NCI-H146 treated with DMSO at 0.1 percent for 48 hours (cell line): Measurements from ENCODE around the gene PHKG2.
A peak's percentile ranks its signal among the peaks of the same experiment; 100 is the strongest.

Source experiments
- DNase-seq: peaks from one replicate; lab custom pipeline; 2025; ENCODE audit not compliant: unreplicated experiment; lab: John Stamatoyannopoulos, UW

Gene PHKG2

DNA sequence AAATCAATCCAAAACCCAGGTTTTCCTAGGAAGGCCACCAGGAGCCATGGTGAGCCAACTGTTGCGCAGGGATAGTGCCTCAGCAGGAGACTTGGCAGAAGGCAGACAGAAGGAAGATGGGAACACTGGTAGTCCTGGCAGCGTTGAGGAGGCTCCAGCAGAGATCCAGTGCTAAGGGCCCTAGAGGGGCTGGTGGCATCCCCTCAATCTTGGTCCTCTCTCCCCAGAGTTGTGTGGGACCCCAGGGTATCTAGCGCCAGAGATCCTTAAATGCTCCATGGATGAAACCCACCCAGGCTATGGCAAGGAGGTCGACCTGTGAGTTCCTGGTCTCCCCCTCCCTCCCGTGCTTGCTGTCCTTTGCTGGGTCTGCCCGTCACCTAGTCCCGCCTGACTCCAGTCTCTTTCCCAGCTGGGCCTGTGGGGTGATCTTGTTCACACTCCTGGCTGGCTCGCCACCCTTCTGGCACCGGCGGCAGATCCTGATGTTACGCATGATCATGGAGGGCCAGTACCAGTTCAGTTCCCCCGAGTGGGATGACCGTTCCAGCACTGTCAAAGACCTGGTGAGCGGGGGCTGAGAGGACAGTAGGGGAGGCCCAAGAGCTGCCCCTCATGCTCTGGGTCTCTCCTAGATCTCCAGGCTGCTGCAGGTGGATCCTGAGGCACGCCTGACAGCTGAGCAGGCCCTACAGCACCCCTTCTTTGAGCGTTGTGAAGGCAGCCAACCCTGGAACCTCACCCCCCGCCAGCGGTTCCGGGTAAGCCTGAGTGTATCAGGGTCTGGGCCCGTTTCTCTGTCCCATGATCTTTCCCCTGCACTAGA, 7.9 kb downstream of the PHKG2 start:
- no peak for DNase-seq

DNA sequence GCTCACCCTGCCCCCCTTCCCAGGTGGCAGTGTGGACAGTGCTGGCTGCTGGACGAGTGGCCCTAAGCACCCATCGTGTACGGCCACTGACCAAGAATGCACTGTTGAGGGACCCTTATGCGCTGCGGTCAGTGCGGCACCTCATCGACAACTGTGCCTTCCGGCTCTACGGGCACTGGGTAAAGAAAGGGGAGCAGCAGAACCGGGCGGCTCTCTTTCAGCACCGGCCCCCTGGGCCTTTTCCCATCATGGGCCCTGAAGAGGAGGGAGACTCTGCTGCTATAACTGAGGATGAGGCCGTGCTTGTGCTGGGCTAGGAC, 8.5 kb downstream of the PHKG2 start:
- no peak for DNase-seq

DNA sequence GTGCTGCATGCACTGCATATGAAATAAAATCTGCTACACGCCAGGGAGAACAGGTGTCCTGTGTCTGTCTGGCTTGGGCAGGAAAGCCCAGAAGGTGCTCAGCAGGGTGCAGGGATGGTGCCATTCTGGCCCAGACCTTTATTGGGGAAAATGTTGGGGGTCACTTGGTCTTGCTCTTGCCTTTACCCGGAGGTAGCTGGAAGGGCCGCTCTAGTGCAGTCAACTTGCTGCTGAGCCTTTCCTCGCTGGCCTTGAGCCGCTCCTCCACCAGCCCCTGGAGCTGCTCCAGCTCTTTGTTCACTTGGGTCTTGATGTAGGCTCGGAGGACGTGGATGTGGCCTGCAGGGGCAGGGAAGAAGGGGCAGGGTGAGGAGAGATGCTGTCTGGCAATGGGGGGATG, 9.1 kb downstream of the PHKG2 start:
- DNase-seq = no peak

DNA sequence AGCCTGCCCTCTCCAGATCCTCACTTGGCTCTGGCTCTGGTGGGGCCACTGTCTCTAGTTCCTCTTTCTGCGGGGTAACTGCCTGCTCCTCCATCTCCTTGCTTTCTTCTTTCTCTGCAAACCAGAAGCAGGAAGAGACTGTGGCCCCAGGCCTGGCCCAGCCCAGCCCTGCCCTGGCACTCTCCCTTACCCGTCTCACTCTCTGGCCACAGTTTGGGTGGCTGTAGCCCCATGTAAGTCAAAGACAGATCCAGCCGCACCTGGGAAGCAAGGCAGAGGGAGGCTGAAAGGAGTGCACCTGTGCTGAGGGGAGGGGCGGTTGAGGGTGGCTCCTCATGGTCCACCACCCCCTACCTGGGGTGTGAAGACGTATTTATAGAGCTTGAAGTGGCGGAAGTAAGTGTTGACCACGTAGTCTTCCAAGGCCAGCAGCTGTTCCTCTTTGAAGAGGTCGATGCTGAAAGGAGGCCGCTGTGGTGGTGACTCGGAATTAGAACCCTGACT, 10.8 kb downstream of the PHKG2 start:
- no peak for DNase-seq

DNA sequence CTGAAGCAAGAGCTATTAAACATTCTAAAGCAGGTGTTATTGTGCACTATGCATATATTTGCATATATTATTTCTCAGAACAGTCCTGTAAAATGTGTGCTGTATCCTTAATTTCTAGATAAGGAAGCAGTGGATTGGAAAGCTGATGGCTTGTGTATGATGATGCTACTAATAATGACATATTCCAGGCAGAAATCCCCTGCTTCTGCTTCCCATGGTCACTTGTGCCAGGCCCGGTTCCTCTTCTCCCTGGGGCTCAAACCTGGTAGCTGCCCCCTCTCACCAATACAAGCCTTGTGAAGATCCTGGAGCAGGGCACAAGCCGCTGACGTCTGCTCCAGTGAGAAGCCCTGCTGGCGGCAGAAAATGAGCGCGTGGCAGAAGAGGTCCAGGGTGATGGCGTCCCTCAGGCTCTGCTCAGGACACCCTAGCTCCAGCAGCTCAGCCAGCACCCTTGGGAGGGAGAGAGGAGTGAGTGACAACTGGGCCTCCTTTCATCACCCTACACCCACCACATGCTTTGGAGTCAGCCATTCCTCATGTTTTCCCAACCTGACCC, 11.9 kb downstream of the PHKG2 start:
- DNase-seq = no peak

DNA sequence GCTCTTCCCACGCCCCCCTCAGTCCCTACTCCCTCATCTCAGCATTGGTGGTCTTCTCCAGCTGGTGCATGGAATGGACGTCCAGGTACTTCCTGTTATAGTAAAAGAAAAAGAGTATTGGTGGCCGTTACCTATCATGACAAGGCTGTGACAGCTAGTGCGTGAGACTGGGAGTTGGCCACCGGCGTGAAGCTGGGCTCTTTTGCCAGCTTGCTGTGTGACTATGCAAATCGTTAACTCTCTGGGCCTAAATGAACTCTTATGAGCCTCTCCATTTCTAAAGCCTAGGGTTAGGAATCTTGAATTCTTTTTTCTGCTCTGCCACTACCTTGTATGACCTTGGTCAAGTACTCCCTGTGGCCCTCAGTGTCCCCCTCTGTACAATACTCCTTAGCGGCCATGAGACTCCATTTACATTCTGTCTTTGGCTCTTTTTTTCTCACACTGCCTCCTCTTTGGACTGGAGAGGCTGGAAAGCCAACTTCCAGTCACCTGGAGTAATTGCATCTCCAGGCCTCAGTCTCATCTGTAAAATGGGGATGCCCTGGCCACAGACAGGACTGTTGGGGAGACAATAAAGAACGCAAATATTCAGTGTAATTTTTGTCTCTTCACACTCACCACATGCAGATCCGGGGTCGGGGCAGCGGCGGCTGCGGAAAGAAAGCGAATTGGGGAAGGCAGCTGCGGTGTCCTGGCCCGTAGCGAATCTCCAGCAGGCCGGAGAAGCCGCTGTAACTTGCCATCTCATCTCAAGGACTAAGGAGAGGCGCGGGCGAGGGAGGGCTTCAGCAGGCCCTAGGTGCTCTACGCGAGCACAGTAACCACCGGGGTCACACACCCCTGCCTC, 12.6 kb downstream of the PHKG2 start:
- DNase-seq = no peak

DNA sequence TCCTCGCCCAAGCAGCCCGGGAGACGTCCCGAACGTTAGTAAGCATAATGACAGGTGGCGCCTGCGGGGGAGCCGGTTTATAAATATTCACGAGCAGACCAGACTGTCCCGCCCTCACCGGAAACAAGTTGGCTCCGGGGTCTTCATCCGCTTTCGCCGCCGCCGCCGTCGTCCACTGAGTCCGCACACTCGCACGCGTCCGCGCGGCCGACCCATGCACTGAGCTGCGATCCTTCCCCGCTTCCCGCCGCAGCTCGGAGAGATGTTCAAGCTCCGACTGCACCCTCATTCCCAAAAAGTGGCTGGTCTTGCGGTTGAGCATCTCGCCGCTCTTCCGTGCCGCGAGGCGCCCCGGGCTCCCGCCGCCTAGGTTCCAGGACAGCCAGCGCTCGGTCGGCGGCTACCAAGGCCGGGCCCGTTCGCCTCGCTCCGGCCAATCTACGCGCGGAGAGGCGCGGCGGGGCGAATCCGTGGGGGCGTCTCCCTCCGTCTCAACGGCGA, 13.3 kb downstream of the PHKG2 start:
- peak; percentile 54 for DNase-seq

DNA sequence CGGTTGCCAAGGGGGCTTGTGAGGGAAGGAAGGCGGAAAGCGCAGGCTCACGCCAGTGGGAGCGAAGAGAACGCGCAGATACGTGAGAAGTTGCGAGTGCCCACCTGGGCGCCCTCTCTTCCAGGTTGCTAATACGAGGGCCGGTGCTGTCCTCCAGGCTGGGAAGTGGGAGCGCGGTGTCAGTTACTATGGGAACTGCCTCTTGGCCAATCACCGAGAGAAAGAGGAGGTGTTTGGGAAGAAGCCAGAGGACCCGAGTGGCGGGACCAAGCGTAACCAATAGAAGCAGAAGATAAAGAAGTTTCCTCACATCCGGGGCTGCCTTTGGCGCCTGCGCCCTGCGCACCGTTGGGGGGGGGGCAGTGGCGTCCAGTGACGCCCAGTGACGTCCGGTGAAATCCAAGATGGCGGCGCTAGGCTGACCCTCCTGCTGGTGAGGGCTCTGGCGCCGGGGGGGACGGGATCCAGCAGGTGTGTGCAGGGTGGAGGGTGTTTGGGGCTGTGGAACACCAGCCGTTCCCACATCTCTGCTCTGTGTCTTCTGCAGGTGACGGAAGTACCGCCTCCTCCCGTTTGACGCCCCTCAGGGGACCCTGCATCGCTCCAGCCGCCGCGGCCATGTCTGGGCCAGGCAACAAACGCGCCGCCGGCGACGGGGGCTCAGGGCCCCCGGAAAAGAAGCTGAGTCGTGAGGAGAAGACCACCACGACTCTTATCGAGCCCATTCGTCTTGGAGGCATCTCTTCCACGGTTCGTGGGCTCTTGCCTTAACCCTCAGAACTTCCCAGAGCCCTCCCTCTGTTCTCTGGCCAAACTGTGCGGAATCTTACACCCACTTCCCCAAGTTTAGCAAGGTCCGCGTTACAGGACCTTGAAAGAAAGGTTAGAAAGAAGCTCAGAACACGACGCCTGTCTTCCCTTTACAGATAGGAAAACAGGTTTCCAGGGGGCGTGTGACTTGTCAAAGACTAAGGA, 14.0 kb downstream of the PHKG2 start, which contains the start of the genes CFAP119 and RNF40:
CFAP119 (minus strand) TSS at position 135 of the 975 bp plus-strand sequence. CDS start 314 bp downstream, outside the sequence.
RNF40 (plus strand) TSS at position 395 of the 975 bp plus-strand sequence; CDS start at position 619, 224 bp downstream.
- peak; percentile 98 for DNase-seq

DNA sequence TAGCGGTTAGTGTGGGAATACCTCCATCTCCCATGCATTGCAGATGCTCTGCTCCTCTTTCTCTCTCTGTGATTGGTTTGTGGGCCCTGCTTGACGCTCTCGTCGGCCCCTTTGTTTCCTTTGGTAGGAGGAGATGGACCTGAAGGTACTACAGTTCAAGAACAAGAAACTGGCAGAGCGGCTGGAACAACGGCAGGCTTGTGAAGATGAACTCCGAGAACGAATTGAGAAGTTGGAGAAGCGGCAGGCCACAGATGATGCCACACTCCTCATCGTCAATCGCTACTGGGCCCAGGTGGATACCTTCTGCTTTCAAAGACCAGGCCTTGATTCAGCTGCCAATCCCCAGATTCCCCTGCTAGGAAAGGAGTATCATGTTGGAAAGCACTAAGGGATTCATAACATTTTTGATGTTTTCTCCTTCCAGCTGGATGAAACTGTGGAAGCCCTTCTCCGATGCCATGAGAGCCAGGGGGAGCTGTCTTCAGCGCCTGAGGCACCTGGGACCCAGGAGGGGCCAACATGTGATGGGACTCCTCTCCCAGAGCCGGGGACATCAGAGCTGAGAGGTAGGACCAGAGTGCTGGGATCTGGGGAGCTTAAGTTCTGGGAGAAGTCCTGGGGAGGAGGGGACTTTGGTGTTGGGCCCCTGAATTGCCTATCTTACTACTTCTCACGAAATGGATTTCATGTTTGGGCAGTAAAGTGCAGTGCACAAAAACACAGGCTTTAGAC, 14.9 kb downstream of the PHKG2 start:
- DNase-seq = no peak

DNA sequence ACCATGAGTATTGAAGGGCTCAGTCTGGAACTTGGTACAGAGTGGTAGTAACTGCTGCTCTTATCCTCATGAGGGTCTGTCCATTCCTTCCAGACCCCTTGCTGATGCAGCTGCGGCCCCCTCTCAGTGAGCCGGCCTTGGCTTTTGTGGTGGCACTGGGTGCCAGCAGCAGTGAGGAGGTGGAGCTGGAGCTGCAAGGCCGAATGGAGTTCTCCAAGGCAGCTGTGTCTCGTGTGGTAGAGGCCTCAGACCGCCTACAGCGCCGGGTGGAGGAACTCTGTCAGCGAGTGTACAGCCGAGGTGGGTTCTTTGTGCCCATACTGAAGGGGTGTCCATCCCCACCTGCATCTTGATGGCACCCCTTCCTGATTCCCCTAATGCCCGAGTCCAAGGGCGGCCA, 15.9 kb downstream of the PHKG2 start:
- no peak for DNase-seq

DNA sequence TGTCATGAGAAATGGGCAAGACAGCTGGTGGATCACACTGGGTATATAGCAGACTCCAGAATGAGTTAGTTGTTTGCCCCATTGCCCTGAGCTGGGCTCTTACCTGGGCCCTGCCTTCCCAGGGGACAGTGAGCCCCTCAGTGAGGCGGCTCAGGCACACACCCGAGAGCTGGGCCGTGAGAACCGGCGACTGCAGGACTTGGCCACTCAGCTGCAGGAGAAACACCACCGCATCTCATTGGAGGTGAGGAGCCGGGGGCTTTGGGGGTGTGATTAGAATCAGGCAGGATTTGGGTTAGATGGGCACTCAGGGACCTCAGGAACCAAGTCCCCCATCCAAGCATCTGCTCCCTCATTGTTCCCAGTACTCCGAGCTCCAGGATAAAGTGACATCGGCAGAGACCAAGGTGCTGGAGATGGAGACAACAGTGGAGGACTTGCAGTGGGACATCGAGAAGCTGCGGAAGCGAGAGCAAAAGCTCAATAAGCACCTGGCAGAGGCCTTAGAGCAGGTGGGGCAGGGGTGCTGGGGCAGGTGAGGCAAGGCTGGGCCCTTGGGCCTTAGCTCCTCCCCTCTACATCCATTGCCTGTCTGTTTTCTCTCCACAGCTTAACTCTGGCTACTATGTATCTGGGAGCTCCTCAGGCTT, 16.7 kb downstream of the PHKG2 start:
- no peak for DNase-seq

DNA sequence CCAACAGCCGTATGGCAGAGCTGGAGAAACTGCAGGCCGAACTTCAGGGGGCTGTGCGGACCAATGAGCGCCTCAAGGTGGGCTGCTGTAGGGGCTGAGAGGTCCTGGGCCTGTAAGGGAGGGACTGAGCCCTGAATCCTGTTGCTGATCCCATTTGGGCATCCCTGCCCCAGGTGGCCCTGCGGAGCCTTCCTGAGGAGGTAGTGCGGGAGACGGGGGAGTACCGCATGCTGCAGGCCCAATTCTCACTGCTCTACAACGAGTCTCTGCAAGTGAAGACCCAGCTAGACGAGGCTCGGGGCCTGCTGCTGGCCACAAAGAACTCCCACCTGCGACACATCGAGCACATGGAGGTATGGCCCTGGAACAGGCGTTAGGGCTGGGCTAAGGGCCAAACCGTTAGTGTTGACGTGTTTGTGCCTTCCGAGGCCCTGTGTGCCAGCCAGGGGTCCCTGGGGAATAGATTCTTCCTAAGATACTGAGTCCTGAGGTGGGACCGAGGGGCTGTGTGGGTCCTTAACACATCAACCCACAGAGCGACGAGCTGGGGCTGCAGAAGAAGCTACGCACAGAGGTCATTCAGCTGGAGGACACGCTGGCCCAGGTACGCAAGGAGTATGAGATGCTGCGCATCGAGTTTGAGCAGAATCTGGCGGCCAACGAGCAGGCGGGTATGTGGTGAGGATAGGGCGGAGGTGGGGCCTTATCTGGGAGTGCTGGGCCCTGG, 18.1 kb downstream of the PHKG2 start:
- DNase-seq = no peak

DNA sequence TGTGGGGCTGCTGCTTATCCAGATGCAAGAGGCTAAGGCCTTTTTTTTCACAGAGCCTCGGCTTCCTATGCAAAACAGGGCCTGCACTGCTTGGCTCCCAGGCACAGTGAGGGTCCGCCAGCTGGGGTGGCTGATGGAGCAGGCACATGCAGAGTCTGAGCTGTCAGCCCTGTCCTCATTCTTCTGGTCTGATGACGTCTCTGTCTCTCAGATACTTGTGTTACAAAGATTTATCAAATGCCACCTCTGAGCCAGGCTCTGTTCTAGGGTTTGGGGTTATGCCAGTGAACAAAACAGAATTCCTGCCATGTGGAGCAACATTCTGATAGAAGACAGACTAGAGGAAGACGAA, 18.7 kb downstream of the PHKG2 start:
- DNase-seq = no peak

DNA sequence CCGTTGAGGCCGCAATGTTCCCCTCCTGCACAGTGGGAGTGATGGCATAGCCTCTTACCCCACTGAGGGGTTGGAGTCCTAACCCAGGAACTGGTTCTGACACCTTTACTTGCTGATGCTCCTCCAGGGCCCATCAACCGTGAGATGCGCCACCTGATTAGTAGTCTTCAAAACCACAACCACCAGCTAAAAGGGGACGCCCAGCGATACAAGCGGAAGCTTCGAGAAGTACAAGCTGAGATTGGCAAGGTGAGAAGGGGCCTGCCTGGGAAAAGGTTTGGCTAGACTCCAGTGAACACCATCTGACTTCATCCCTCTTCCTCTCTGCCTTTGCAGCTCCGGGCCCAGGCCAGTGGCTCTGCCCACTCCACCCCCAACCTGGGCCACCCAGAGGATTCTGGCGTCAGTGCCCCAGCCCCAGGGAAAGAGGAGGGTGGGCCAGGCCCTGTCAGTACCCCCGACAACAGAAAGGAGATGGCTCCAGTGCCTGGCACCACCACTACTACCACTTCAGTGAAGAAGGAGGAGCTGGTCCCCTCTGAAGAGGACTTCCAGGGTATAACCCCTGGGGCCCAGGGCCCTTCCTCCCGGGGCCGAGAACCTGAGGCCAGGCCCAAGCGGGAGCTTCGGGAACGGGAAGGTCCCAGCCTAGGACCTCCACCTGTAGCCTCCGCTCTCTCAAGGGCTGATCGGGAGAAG, 19.7 kb downstream of the PHKG2 start:
- DNase-seq = no peak

DNA sequence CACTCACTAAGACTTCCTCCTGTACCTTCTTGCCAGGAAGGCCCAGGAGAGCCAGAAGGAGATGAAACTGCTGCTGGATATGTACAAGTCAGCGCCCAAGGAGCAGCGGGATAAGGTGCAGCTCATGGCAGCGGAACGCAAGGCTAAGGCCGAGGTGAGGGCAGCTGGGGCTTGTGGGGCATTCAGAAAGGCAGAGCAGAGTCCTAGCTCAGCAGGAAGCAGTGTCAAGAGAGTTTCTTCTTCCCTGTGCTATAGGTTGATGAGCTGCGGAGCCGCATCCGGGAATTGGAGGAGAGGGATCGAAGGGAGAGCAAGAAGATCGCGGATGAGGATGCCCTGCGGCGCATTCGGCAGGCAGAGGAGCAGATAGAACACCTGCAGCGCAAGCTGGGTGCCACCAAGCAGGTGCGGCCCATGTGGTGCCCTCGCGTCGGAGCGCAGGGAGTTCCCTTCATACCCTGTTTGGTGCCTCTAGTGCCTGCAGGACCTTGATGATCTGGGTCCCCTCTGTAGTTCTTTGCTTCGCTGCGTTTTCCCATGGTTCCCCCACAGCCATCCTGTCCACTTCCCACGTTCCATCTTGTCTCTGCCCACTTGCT, 20.5 kb downstream of the PHKG2 start:
- DNase-seq = no peak

DNA sequence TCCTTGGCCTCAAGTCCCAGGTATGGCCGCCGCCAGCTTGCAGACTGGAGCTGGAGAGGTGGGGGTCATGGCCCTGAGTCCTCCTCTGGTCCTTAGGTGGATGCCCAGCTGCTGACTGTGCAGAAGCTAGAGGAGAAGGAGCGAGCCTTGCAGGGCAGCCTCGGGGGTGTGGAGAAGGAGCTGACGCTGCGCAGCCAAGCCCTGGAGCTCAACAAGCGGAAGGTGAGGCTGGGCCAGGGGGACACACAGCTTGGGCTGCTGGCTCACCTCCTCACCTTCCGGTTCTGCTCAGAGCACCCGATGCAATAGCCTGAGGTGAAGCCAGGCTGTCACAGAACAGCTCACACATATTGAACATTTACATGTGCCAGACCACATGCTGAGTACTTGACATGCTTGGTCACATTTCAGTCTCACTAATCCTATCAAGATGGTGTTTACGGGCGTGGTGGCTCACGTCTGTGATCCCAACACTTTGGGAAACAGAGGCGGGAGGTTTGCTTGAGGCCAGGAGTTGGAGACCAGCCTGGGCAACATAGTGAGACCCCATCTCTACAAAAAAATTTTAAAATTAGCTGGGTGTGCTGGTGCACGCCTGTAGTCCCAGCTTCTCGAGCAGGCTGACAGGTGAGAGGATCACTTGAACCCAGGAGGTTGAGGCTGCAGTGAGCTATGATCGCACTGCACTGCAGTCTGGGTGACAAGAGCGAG, 21.3 kb downstream of the PHKG2 start:
- no peak for DNase-seq

DNA sequence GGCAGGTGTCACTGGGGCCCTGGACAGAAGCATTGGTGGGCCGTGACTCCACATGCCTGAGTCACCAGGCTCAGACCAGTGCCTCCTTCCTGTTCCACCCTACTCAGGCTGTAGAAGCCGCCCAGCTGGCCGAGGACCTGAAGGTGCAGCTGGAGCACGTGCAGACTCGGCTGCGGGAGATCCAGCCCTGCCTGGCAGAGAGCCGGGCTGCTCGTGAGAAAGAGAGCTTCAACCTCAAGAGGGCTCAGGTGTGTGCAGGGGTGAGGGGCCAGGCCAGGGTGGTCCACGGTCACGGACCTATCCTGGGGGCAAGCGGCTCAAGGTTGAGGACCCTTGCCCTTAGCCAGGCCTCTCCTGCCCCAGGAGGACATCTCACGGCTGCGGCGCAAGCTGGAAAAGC, 23.5 kb downstream of the PHKG2 start:
- DNase-seq = no peak
